WTC11 (cell line): ENCODE measurements around the gene TAF6. TPM values are rescaled to one million over a fixed set of nuclear protein-coding genes. Genes with fewer than 3 reads are reported as not detected.
A peak's percentile ranks its signal among the peaks of the same experiment; 100 is the strongest.

ENCODE experiments used
- ATAC-seq: fragments of 200-7000 bp; cut with Tn5 transposase; 2 replicates; pipeline ENCODE4 v1.10.0; 2021; ENCODE audit warnings: mild to moderate bottlenecking, moderate library complexity
- CTCF ChIA-PET: fragments of 300-600 bp; sonication (Branson Sonifier 250); formaldehyde crosslinking; loops from one replicate; lab custom pipeline; 2021; ENCODE audit warnings: antibody characterized with exemption; lab: Charles Lee
- POLR2A ChIA-PET: fragments of 350-600 bp; sonication (Branson Sonifier 250); formaldehyde crosslinking; loops from one replicate; lab custom pipeline; 2021; ENCODE audit warnings: antibody characterized with exemption; lab: Charles Lee
- DNase-seq: peaks from one replicate; pipeline ENCODE4 v3.0.0; 2021; ENCODE audit warnings: low spot score
- H3K27ac Mint-ChIP-seq: 2 replicates; pipeline ENCODE4 v1.8.0; 2021; ENCODE audit warnings: mixed read lengths
- H3K27me3 Mint-ChIP-seq: 2 replicates; pipeline ENCODE4 v1.8.0; 2021; ENCODE audit warnings: low read depth, mild to moderate bottlenecking, moderate library complexity, mixed read lengths
- H3K36me3 Mint-ChIP-seq: 2 replicates; pipeline ENCODE4 v1.8.0; 2021; ENCODE audit warnings: mixed read lengths
- H3K4me1 Mint-ChIP-seq: 2 replicates; pipeline ENCODE4 v1.8.0; 2022; ENCODE audit warnings: mixed read lengths
- H3K4me3 Mint-ChIP-seq: 2 replicates; pipeline ENCODE4 v1.8.0; 2021; ENCODE audit warnings: mild to moderate bottlenecking, moderate library complexity, mixed read lengths
- H3K9me3 Mint-ChIP-seq: 2 replicates; pipeline ENCODE4 v1.8.0; 2021; ENCODE audit warnings: mixed read lengths
- ATF1 ChIP-seq: sonication (generic); formaldehyde crosslinking; IDR thresholded peaks from 2 replicates; pipeline ENCODE4 v1.8.1; 2023; ENCODE audit warnings: mild to moderate bottlenecking, moderate library complexity, missing genetic modification reagents
- ETV6 ChIP-seq: sonication (generic); formaldehyde crosslinking; IDR thresholded peaks from 2 replicates; pipeline ENCODE4 v1.8.1; 2022; ENCODE audit warnings: mild to moderate bottlenecking, missing genetic modification reagents
- KAT7 ChIP-seq: sonication (generic); formaldehyde crosslinking; IDR thresholded peaks from 2 replicates; pipeline ENCODE4 v1.8.1; 2023; ENCODE audit warnings: missing genetic modification reagents, mild to moderate bottlenecking, borderline replicate concordance
- PRRX2 ChIP-seq: fragments of 250-450 bp; sonication (Bioruptor Pico); IDR thresholded peaks from 2 replicates; pipeline ENCODE4 v1.8.0; 2021; ENCODE audit warnings: mild to moderate bottlenecking
- TP53 ChIP-seq: sonication (generic); formaldehyde crosslinking; IDR thresholded peaks from 2 replicates; pipeline ENCODE4 v1.8.1; 2023; ENCODE audit warnings: mild to moderate bottlenecking, missing genetic modification reagents
- ZNF121 ChIP-seq: sonication (generic); formaldehyde crosslinking; IDR thresholded peaks from 2 replicates; pipeline ENCODE4 v1.8.0; 2023; ENCODE audit warnings: missing genetic modification reagents
- ZNF317 ChIP-seq: sonication (generic); formaldehyde crosslinking; IDR thresholded peaks from 2 replicates; pipeline ENCODE4 v1.8.1; 2023; ENCODE audit warnings: low read depth, mild to moderate bottlenecking, moderate library complexity, missing genetic modification reagents, borderline replicate concordance
- ZNF396 ChIP-seq: fragments of 250-450 bp; sonication (Bioruptor Pico); IDR thresholded peaks from 2 replicates; pipeline ENCODE4 v1.8.0; 2021; ENCODE audit warnings: mild to moderate bottlenecking, moderate library complexity, borderline replicate concordance
- ZNF671 ChIP-seq: fragments of 250-450 bp; sonication (Bioruptor Pico); IDR thresholded peaks from 2 replicates; pipeline ENCODE4 v1.8.0; 2021; ENCODE audit warnings: mild to moderate bottlenecking
- total RNA-seq: library from RNA; stranded (reverse); gene quantifications from 3 replicates; pipeline ENCODE4 v1.2.3, GENCODE V29; 2021
- TF ChIP-seq, protein P1 (sequence below): sonication (generic); formaldehyde crosslinking; IDR thresholded peaks from 2 replicates; pipeline ENCODE4 v1.8.0; 2023; ENCODE audit warnings: mild to moderate bottlenecking, missing genetic modification reagents
- TF ChIP-seq, protein P2 (sequence below): fragments of 250-450 bp; sonication (Bioruptor Pico); IDR thresholded peaks from 2 replicates; pipeline ENCODE4 v1.9.0; 2021; ENCODE audit warnings: moderate library complexity, mild to moderate bottlenecking, inconsistent platforms, borderline replicate concordance
- TF ChIP-seq, protein P3 (sequence below): fragments of 250-450 bp; sonication (Bioruptor Pico); conservative IDR thresholded peaks from 2 replicates; pipeline ENCODE4 v1.9.0; 2021; ENCODE audit warnings: mild to moderate bottlenecking
- TF ChIP-seq, protein P4 (sequence below): sonication (generic); formaldehyde crosslinking; IDR thresholded peaks from 2 replicates; pipeline ENCODE4 v1.8.0; 2023; ENCODE audit warnings: missing genetic modification reagents, mild to moderate bottlenecking, borderline replicate concordance
- TF ChIP-seq, protein P5 (sequence below): sonication (generic); formaldehyde crosslinking; IDR thresholded peaks from 2 replicates; pipeline ENCODE4 v1.8.0; 2022; ENCODE audit warnings: mild to moderate bottlenecking, missing genetic modification reagents

TAF6 gene
- total RNA-seq, 1 experiment from 2014 or later: 121 TPM

DNA sequence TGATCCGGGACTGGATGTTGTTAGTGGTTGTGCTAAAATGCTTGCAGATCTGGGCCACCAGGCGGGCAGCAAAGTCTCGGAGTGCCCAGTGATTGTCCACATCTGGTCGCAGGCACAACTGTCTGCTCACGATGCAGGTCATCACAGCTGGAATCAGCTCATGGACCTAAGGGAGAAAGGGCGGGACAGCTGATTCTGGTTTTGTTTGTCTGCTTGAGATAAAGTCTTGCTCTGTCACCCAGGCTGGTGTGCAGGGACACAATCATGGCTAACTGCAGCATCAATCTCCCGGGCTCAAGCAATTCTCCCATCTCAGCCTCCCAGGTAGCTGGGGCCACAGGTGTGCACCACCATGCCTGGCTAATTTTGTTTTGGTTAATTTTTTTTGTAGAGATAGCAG, 8.0 kb downstream of the TAF6 start:
- no peaks in the 10 kb centered on the region for H3K4me1 Mint-ChIP-seq
- H3K4me3 Mint-ChIP-seq: no peak overlapping the region
- no peak for DNase-seq
- CTCF ChIA-PET: interaction anchor here (2.3 to 2.5 kb wide), 2 partner anchors 10 to 19 kb away, joined by 13 to 17 read pairs; partner anchors contain the start of genes AP4M1 and MCM7
- H3K9me3 Mint-ChIP-seq: no peaks in the 10 kb centered on the region
- ATAC-seq: no peak
- POLR2A ChIA-PET: interaction anchor here (1.3 to 2.8 kb wide), 2 partner anchors 10 to 14 kb away, joined by 4 to 17 read pairs; partner anchors contain the start of genes AP4M1 and MCM7
- no peak overlapping the region for H3K27ac Mint-ChIP-seq
- H3K36me3 Mint-ChIP-seq: peaks cover 58% of the 10 kb centered on the region
- H3K27me3 Mint-ChIP-seq: no peaks in the 10 kb centered on the region
- TF ChIP-seq ETV6 (CRISPR knock-in tag) (no peak), PRRX2 (no peak), ZNF317 (CRISPR knock-in tag) (no peak), TP53 (no peak), ATF1 (CRISPR knock-in tag) (no peak), KAT7 (no peak), ZNF671 (CRISPR knock-in tag) (no peak), ZNF396 (CRISPR knock-in tag) (no peak)
- TF ChIP-seq, protein P1, sequence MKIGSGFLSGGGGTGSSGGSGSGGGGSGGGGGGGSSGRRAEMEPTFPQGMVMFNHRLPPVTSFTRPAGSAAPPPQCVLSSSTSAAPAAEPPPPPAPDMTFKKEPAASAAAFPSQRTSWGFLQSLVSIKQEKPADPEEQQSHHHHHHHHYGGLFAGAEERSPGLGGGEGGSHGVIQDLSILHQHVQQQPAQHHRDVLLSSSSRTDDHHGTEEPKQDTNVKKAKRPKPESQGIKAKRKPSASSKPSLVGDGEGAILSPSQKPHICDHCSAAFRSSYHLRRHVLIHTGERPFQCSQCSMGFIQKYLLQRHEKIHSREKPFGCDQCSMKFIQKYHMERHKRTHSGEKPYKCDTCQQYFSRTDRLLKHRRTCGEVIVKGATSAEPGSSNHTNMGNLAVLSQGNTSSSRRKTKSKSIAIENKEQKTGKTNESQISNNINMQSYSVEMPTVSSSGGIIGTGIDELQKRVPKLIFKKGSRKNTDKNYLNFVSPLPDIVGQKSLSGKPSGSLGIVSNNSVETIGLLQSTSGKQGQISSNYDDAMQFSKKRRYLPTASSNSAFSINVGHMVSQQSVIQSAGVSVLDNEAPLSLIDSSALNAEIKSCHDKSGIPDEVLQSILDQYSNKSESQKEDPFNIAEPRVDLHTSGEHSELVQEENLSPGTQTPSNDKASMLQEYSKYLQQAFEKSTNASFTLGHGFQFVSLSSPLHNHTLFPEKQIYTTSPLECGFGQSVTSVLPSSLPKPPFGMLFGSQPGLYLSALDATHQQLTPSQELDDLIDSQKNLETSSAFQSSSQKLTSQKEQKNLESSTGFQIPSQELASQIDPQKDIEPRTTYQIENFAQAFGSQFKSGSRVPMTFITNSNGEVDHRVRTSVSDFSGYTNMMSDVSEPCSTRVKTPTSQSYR (CRISPR knock-in tag): no peak
- TF ChIP-seq, protein P2, sequence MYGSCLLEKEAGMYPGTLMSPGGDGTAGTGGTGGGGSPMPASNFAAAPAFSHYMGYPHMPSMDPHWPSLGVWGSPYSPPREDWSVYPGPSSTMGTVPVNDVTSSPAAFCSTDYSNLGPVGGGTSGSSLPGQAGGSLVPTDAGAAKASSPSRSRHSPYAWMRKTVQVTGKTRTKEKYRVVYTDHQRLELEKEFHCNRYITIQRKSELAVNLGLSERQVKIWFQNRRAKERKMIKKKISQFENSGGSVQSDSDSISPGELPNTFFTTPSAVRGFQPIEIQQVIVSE (CRISPR knock-in tag): no peak
- TF ChIP-seq, protein P3, sequence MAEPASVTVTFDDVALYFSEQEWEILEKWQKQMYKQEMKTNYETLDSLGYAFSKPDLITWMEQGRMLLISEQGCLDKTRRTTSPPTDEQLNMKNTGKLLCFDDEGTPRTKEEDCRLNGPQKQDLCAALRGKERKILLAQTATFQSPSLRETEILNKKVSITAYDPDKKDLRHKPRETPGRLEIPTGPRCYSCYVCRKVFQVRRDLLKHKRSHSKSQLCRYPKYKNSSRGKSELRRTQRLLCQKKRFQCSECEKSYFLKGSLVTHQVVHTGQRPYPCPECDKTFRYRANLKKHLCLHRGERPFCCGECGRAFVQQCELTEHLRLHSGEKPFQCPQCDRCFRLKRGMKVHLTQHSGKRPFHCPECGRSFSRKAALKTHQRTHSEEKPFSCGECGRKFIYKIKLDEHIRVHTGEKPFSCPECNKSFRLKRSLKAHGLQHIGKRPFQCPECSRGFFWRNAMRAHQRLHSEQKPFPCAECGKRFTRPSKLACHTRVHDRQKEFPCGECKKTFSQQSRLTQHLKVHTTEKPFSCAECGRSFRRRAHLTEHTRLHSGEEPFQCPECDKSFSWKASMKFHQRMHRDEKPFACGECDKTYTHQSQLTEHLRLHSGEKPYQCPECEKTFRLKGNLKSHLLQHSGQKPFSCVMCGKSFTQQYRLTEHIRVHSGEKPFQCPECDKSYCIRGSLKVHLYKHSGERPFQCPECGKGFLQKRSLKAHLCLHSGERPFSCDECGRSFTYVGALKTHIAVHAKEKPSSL (CRISPR knock-in tag): no peak
- TF ChIP-seq, protein P4, sequence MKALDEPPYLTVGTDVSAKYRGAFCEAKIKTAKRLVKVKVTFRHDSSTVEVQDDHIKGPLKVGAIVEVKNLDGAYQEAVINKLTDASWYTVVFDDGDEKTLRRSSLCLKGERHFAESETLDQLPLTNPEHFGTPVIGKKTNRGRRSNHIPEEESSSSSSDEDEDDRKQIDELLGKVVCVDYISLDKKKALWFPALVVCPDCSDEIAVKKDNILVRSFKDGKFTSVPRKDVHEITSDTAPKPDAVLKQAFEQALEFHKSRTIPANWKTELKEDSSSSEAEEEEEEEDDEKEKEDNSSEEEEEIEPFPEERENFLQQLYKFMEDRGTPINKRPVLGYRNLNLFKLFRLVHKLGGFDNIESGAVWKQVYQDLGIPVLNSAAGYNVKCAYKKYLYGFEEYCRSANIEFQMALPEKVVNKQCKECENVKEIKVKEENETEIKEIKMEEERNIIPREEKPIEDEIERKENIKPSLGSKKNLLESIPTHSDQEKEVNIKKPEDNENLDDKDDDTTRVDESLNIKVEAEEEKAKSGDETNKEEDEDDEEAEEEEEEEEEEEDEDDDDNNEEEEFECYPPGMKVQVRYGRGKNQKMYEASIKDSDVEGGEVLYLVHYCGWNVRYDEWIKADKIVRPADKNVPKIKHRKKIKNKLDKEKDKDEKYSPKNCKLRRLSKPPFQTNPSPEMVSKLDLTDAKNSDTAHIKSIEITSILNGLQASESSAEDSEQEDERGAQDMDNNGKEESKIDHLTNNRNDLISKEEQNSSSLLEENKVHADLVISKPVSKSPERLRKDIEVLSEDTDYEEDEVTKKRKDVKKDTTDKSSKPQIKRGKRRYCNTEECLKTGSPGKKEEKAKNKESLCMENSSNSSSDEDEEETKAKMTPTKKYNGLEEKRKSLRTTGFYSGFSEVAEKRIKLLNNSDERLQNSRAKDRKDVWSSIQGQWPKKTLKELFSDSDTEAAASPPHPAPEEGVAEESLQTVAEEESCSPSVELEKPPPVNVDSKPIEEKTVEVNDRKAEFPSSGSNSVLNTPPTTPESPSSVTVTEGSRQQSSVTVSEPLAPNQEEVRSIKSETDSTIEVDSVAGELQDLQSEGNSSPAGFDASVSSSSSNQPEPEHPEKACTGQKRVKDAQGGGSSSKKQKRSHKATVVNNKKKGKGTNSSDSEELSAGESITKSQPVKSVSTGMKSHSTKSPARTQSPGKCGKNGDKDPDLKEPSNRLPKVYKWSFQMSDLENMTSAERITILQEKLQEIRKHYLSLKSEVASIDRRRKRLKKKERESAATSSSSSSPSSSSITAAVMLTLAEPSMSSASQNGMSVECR (CRISPR knock-in tag): no peak

DNA sequence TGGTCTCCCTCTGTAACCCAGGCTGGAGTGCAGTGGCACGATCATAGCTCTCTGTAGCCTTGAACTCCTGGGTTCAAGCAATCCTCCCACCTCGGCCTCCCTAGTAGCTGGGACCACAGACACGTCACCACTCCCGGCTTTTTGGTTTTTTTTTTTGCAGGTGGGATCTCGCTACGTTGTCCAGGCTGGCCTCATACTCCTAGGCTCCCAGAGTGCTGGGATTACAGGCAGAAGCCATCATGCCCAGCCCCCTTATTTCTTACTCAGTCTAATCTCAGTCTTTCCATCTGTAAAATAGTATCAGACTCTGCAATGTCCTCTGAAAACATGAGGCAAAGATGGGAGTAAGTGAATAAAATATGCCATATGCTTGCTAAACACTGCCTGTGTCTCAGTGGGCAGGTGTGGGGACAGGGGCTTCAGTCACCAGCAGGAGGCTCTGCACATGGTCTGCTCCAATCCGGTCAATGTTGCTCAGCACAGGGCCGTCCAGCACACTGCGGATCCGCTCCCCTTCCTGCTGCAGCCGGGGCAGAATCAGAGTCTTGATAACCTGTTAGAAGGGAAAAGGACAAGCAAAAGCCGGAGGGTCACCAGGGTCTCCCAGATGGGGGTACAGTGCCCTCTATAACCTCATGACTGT, 9.5 kb downstream of the TAF6 start:
- ATAC-seq (peak; percentile 61), DNase-seq (no peak)
- H3K36me3 Mint-ChIP-seq: peaks cover 58% of the 10 kb centered on the region
- H3K27me3 Mint-ChIP-seq: no peaks in the 10 kb centered on the region
- POLR2A ChIA-PET: no interaction called here
- no peaks in the 10 kb centered on the region for H3K4me1 Mint-ChIP-seq
- TF ChIP-seq ZNF121 (CRISPR knock-in tag): peak; percentile 20; the same call in 1 of the 2 replicates
- TF ChIP-seq, protein P5, sequence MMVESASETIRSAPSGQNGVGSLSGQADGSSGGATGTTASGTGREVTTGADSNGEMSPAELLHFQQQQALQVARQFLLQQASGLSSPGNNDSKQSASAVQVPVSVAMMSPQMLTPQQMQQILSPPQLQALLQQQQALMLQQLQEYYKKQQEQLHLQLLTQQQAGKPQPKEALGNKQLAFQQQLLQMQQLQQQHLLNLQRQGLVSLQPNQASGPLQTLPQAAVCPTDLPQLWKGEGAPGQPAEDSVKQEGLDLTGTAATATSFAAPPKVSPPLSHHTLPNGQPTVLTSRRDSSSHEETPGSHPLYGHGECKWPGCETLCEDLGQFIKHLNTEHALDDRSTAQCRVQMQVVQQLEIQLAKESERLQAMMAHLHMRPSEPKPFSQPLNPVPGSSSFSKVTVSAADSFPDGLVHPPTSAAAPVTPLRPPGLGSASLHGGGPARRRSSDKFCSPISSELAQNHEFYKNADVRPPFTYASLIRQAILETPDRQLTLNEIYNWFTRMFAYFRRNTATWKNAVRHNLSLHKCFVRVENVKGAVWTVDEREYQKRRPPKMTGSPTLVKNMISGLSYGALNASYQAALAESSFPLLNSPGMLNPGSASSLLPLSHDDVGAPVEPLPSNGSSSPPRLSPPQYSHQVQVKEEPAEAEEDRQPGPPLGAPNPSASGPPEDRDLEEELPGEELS: no peak
- CTCF ChIA-PET: no interaction called here
- no peak overlapping the region for H3K4me3 Mint-ChIP-seq
- no peaks in the 10 kb centered on the region for H3K9me3 Mint-ChIP-seq
- H3K27ac Mint-ChIP-seq: no peak overlapping the region
